Peyer's patch (tissue), 4 donors: ENCODE results near the gene FGF12. TPM values are rescaled to one million over a fixed set of nuclear protein-coding genes. Genes with fewer than 3 reads are reported as not detected.

ENCODE experiments used
- DNase-seq, 3 donors: peaks; one replicate each; pipeline ENCODE4 v3.0.0-alpha.2; 2017 to 2019
- H3K27ac ChIP-seq, 4 donors: fragments of 200-600 bp; sonication (generic); one replicate each; pipeline ENCODE4 v1.5.1; 2016 to 2019
- H3K27me3 ChIP-seq, 2 donors: fragments of 200-600 bp; sonication (generic); one replicate each; pipeline ENCODE4 v1.5.1; 2019
- H3K36me3 ChIP-seq, 3 donors: fragments of 200-600 bp; sonication (generic); one replicate each; pipeline ENCODE4 v1.5.1; 2016 to 2019
- H3K4me1 ChIP-seq, 4 donors: fragments of 200-600 bp; sonication (generic); one replicate each; pipeline ENCODE4 v1.5.1; 2016 to 2019
- H3K4me3 ChIP-seq, 4 donors: fragments of 200-600 bp; sonication (generic); 1 replicate in 3 of 4; 2 replicates in 1 of 4; pipeline ENCODE4 v1.5.1; 2016 to 2019; ENCODE audit warnings: mild to moderate bottlenecking in 1 of 4
- H3K9me3 ChIP-seq, 4 donors: fragments of 200-600 bp; sonication (generic); one replicate each; pipeline ENCODE4 v1.5.1; 2016 to 2019; ENCODE audit warnings: mild to moderate bottlenecking in 1 of 4
- CTCF ChIP-seq, 6 experiments: fragments of 450-650 bp in 4 of 6; fragments of 200-600 bp in 2 of 6; sonication (generic) in 1 of 6; IDR thresholded peaks; one replicate each; pipeline ENCODE4 v1.5.1; 2017 to 2019; ENCODE audit warnings: antibody characterized with exemption in 6 of 6, mild to moderate bottlenecking in 3 of 6, moderate library complexity in 1 of 6
- POLR2A ChIP-seq, 2 donors: fragments of 450-650 bp; IDR thresholded peaks; one replicate each; pipeline ENCODE4 v1.5.1; 2017; ENCODE audit warnings: antibody characterized with exemption in 2 of 2, mild to moderate bottlenecking in 2 of 2, moderate library complexity in 2 of 2
- total RNA-seq, 4 donors: library from RNA; depleted of rRNA; stranded (reverse); fragments of >200 nt; gene quantifications; one replicate each; pipeline ENCODE4 v1.1.0, GENCODE V29; 2016

The FGF12 gene
- total RNA-seq, 4 donors from 2014 or later = 0.47 TPM; not detected in 3

GRCh38 chr3:192417559-192418055, 309.7 kb downstream of the FGF12 start:
- TF ChIP-seq CTCF (IDR thresholded peaks at IDR 0.05) = no peak
- H3K4me3 ChIP-seq = no peak overlapping the region
- H3K9me3 ChIP-seq = no peaks in the 10 kb centered on the region
- H3K27me3 ChIP-seq = no peaks in the 10 kb centered on the region
- H3K27ac ChIP-seq = no peak overlapping the region
- H3K36me3 ChIP-seq = no peaks in the 10 kb centered on the region
- no peak for DNase-seq
- no peaks in the 10 kb centered on the region for H3K4me1 ChIP-seq

- Histone ChIP-seq H3K27me3 (no peaks in the 10 kb centered on the region), H3K4me3 (no peak overlapping the region), H3K4me1 (no peaks in the 10 kb centered on the region), H3K36me3 (no peaks in the 10 kb centered on the region), H3K27ac (no peak overlapping the region), H3K9me3 (no peaks in the 10 kb centered on the region)
- DNase-seq = no peak
- TF ChIP-seq POLR2A (IDR thresholded peaks at IDR 0.05) (no peak), CTCF (IDR thresholded peaks at IDR 0.05) (no peak)
These were observed 310.3 kb downstream of the FGF12 start for GRCh38 chr3:192417017-192417416.

- H3K27me3 ChIP-seq = peaks cover 0 to 6% of the 10 kb centered on the region in 2 donors
- H3K27ac ChIP-seq = no peak overlapping the region
- no peaks in the 10 kb centered on the region for H3K36me3 ChIP-seq
- TF ChIP-seq POLR2A (IDR thresholded peaks at IDR 0.05) (no peak), CTCF (IDR thresholded peaks at IDR 0.05) (no peak)
- DNase-seq = no peak
- no peaks in the 10 kb centered on the region for H3K9me3 ChIP-seq
- peaks cover 0 to 5% (median 0%) of the 10 kb centered on the region in 4 donors for H3K4me1 ChIP-seq
- H3K4me3 ChIP-seq = no peak overlapping the region
These were observed 313.9 kb downstream of the FGF12 start for GRCh38 chr3:192413461-192413860.

- no peak for DNase-seq
- Histone ChIP-seq H3K4me1 (peaks cover 0 to 5% (median 0%) of the 10 kb centered on the region in 4 donors), H3K27me3 (peaks cover 0 to 6% of the 10 kb centered on the region in 2 donors), H3K27ac (no peak overlapping the region), H3K4me3 (no peak overlapping the region), H3K36me3 (no peaks in the 10 kb centered on the region), H3K9me3 (no peaks in the 10 kb centered on the region)
- no peak for TF ChIP-seq CTCF (IDR thresholded peaks at IDR 0.05)
- no peak for TF ChIP-seq POLR2A (IDR thresholded peaks at IDR 0.05)
These were observed 316.7 kb downstream of the FGF12 start for GRCh38 chr3:192410684-192410960.

- Histone ChIP-seq H3K36me3 (no peaks in the 10 kb centered on the region), H3K27ac (no peak overlapping the region), H3K4me1 (peaks cover 0 to 5% (median 0%) of the 10 kb centered on the region in 4 donors), H3K4me3 (peak overlapping the region; percentile 8 to 48 (median 34)), H3K9me3 (no peaks in the 10 kb centered on the region), H3K27me3 (peaks cover 0 to 6% of the 10 kb centered on the region in 2 donors)
- DNase-seq = no peak
- TF ChIP-seq CTCF (IDR thresholded peaks at IDR 0.05) = no peak
- no peak for TF ChIP-seq POLR2A (IDR thresholded peaks at IDR 0.05)
These were observed 317.3 kb downstream of the FGF12 start for GRCh38 chr3:192409838-192410683.
